Amniotic stem cell (primary cell): Measurements from ENCODE around the gene NPVF.

Experiments
- DNase-seq: peaks from one replicate; lab custom pipeline; 2025; lab: John Stamatoyannopoulos, UW

Gene NPVF

DNA sequence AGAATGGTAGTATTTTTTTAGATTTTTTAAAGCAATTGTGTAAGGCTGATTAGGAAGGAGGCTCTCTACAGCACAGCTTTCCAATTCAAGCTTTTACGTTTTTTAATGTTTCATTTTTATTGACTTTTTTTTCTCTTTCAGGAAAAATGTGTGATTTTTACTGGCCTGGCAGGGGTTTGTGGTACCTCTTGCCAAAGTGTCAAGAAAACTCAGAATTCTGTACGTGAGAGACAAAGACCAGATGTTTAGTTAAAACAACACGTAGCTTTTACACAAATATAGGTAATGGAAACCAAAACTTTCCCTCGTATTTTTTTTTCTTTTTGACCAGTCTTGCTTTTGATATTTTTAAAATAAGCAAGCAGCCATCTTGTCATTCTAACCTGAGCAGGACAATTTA is 6.0 kb upstream of the NPVF start:
- DNase-seq, result no peak

GRCh38 chr7:25223206-25223605 is 5.1 kb downstream of the NPVF start:
- DNase-seq, result no peak

DNA sequence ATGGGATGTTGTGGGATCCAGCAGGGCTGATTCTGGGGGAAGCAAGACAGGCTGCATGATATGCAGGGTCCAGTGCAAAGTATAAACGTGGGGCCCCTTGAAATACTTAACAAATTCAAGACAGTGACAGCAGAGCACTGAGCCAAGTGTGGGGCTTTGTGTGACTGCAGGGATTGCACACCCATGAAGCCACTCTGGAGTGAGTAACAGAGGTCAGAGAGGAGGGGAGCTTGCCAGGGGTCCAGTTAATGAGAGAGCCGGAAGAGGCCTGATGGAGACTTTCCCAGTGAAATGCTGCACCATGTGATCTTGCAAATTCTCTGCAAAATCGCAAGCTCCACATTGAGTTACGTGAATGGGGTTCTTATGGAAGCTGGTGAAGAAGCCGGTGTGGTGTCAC is 5.6 kb downstream of the NPVF start:
- no peak for DNase-seq

DNA sequence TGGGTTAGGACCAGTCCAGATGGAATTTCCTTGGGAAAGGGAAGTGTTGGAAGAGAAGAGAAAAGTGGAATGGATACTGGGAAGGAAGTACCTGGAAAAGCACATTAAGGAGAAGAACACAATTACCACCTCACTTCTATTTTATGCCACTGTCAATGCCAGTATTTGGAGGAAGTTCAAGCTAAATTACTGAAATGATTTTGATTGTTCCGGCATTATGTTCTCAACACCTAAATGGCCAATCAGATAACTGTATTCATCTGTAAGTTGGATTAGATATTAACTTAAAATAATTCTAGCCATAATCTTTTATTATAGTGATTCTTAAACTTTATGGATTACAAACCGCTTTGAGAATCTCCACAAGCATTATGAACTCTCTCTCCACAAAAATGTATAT is 7.3 kb downstream of the NPVF start:
- no peak for DNase-seq

- no peak for DNase-seq
Measured at GRCh38 chr7:25218191-25218590, 10.1 kb downstream of the NPVF start.

GRCh38 chr7:25216837-25217236 is 11.4 kb downstream of the NPVF start:
- no peak for DNase-seq

DNA sequence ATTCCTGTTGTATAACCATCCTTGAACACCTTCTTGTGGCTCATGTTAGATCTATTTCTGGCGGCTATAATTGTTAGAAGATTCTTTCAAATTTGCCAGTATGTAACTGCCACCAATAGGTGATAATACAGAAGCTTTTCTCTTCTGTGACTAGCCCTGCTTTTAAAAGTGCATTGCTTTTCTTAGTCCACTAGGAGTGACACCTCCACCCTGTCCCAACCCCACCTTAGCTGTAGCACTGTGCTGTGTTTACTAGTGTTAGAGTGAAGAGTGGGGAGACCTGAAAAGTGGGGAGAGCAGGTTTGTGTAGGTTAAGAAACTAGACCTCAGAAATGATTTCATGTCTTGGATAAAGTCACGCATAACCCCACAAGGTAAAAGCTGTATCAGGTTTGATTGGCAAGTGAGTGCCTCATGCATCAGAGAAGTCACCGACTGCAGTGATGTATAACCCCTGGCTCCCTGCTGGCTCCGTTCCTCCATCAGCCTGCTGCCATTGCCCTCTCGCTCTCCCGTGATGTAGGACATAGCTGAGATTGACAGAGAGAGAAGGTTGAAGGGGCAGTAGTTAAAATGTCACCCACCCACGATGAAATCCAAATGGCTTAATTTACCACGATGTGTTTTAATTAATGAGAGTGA is 12.5 kb downstream of the NPVF start:
- no peak for DNase-seq

- DNase-seq, result no peak
Measured at GRCh38 chr7:25208525-25209221, 19.6 kb downstream of the NPVF start.

GRCh38 chr7:25207887-25208286 is 20.4 kb downstream of the NPVF start:
- DNase-seq, result no peak

- no peak for DNase-seq
Measured at GRCh38 chr7:25206765-25207164, 21.5 kb downstream of the NPVF start.

GRCh38 chr7:25196132-25196896 is 32.0 kb downstream of the NPVF start:
- no peak for DNase-seq

- no peak for DNase-seq
Measured at GRCh38 chr7:25194036-25194435, 34.2 kb downstream of the NPVF start.

- no peak for DNase-seq
Measured at GRCh38 chr7:25192043-25192442, 36.2 kb downstream of the NPVF start.

- no peak for DNase-seq
Measured at GRCh38 chr7:25189197-25189596, 39.1 kb downstream of the NPVF start.

DNA sequence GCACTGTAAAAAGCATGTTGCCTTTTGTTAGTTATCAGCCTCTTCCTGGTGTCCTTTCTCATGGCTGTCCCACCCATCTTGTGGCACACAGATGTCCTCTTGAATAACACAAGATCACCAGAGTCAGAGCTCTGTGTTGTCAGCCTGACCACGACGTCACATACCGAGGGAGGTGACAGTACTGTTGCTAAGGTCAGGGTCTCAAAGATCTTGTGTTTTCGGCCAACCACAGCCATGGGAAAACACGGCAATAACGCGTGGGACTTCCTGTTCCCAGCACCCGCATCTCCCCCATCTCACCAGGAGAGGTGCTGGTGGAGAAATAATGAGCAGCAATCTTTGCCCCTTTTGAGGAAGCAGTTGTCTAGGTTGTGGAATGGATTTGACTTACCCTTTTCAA is 40.4 kb downstream of the NPVF start:
- DNase-seq, result no peak

GRCh38 chr7:25186436-25186835 is 41.9 kb downstream of the NPVF start:
- no peak for DNase-seq

DNA sequence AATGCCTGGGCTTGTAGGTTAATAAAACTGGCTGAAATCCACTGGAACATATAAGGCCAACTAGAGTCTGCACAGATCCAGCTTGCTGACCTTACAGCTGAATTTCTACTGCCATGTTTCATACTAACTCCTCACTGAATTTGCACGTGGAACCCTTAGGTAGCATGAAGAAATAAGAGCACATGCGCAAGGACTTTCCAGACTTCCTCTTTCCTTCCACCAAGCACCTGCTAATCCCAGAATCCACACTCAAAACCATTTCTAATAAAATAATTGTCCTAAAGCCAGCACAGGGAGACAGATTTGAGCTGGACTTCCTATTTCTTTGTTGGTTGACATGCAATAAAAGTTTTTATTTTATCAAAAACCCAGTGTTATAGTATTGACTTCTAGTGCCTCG is 46.8 kb downstream of the NPVF start:
- no peak for DNase-seq

GRCh38 chr7:25180946-25181345 is 47.3 kb downstream of the NPVF start:
- no peak for DNase-seq

GRCh38 chr7:25180592-25180923 is 47.7 kb downstream of the NPVF start:
- no peak for DNase-seq

DNA sequence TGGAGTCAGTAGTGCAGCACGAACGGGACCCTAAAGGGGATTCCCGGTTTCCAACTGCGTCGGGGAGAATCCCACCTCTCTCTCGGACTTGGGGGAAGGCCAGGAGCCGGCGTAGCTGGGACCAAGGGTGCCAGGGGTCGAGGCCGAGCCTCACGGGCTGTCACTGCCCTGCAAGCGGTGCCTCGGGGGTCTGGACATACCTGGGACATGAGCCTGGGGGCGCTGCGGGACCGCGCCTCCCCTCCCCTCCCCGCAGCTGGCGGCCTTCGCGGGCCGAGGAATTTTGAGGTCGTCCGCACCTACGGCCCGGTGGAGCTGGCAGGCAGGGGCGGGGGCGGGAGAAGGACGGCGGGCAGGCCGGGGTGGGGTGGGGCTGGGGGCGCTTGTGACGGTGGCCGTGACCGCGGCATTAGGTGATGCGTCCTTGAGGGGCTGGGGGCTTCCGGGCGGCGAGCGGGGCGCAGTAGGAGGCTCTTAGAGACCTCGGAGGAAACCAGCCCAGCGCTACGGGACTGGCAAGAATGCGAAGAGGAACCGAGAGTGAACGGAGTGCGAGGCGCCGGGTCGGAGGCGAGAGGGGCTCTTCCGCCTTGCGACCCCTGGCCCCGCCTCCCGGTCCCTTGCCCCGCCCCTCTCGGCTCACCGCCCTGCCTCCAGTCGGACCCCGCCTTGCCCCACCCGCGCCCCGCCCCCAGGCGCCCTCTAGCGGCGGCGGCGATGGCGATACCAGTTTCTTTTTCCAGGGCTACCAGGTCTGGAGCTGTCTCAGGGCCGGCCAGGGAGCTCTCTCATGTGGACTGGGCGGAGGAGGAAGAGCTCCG is 48.3 kb downstream of the NPVF start:
- peak; percentile 34 for DNase-seq

GRCh38 chr7:25179325-25179724 is 49.0 kb downstream of the NPVF start:
- no peak for DNase-seq
